H1 (cell line): Measurements from ENCODE around the gene PNPLA8.

Experiments
- NRF1 ChIP-seq: IDR thresholded peaks from 2 replicates; pipeline ENCODE4 v1.6.1; 2011; ENCODE audit warnings: mild to moderate bottlenecking, low read depth, low read length, improper control_type of control experiment
- SP2 ChIP-seq: IDR thresholded peaks from 2 replicates; pipeline ENCODE4 v1.6.1; 2012; ENCODE audit warnings: mild to moderate bottlenecking, low read length, inconsistent platforms
- ZNF274 ChIP-seq: IDR thresholded peaks from 2 replicates; pipeline ENCODE4 v1.7.0; 2012; ENCODE audit warnings: low read length, borderline replicate concordance; ENCODE audit errors: extremely low read depth
- TF ChIP-seq, protein P1 (sequence below), 3 experiments: IDR thresholded peaks; 1 replicate in 2 of 3; 2 replicates in 1 of 3; pipeline versions ENCODE4 v1.5.1 to v1.6.1; 2011; ENCODE audit warnings: low read length in 3 of 3, mild to moderate bottlenecking in 3 of 3, inconsistent platforms in 2 of 3, low read depth in 1 of 3, moderate library complexity in 1 of 3; ENCODE audit not compliant: insufficient read depth in 1 of 3; ENCODE audit errors: control extremely low read depth in 1 of 3

DNA sequence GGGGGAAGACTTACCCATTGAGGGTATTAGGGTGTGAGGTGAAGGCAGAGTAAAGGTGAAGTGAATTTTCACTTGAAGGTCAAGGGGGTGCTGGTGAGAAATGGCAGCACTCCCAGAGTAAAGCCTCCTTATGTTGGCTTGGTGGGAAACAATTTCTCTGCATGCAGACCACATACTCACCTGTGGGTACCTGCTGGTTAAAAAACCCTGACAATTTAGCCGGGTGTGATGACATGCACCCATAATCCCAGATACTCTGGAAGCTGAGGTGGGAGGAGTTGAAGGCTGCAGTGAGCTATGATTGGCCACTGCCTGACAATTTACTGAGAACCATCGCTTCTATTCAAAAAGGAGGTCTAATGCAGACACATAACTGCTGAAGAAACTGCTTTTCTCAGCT is 49.2 kb upstream of the PNPLA8 start:
- TF ChIP-seq ZNF274, result no peak
- TF ChIP-seq NRF1, result no peak
- TF ChIP-seq, protein P1, sequence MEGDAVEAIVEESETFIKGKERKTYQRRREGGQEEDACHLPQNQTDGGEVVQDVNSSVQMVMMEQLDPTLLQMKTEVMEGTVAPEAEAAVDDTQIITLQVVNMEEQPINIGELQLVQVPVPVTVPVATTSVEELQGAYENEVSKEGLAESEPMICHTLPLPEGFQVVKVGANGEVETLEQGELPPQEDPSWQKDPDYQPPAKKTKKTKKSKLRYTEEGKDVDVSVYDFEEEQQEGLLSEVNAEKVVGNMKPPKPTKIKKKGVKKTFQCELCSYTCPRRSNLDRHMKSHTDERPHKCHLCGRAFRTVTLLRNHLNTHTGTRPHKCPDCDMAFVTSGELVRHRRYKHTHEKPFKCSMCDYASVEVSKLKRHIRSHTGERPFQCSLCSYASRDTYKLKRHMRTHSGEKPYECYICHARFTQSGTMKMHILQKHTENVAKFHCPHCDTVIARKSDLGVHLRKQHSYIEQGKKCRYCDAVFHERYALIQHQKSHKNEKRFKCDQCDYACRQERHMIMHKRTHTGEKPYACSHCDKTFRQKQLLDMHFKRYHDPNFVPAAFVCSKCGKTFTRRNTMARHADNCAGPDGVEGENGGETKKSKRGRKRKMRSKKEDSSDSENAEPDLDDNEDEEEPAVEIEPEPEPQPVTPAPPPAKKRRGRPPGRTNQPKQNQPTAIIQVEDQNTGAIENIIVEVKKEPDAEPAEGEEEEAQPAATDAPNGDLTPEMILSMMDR (IDR thresholded peaks at IDR 0.05; ENCODE audit: control extremely low read depth in 1 of 3, insufficient read depth in 1 of 3, low read depth in 1 of 3, low read length in 3 of 3), result no peak
- TF ChIP-seq SP2, result no peak
